NCI-H1092 treated with DMSO at 0.1 percent for 48 hours (cell line): ENCODE results near the gene CRMP1.
A peak's percentile ranks its signal among the peaks of the same experiment; 100 is the strongest.

Experiments used
- DNase-seq: peaks from one replicate; lab custom pipeline; 2025; lab: John Stamatoyannopoulos, UW

Gene CRMP1

GRCh38 chr4:5919571-5919970, 26.7 kb upstream of the CRMP1 start:
- DNase-seq, result no peak

- no peak for DNase-seq
Measured at GRCh38 chr4:5919044-5919443, 26.2 kb upstream of the CRMP1 start.

- DNase-seq, result no peak
Measured at GRCh38 chr4:5918331-5918985, 25.6 kb upstream of the CRMP1 start.

- DNase-seq, result no peak
Measured at GRCh38 chr4:5917672-5918071, 24.8 kb upstream of the CRMP1 start.

- no peak for DNase-seq
Measured at GRCh38 chr4:5916229-5916628, 23.3 kb upstream of the CRMP1 start.

- DNase-seq, result no peak
Measured at GRCh38 chr4:5913454-5913853, 20.6 kb upstream of the CRMP1 start.

GRCh38 chr4:5912614-5913019, 19.7 kb upstream of the CRMP1 start:
- peak; percentile 51 for DNase-seq

- no peak for DNase-seq
Measured at GRCh38 chr4:5908876-5909427, 16.1 kb upstream of the CRMP1 start.

- no peak for DNase-seq
Measured at GRCh38 chr4:5906191-5906590, 13.3 kb upstream of the CRMP1 start.

- DNase-seq, result no peak
Measured at GRCh38 chr4:5905714-5906113, 12.8 kb upstream of the CRMP1 start.

- DNase-seq, result no peak
Measured at GRCh38 chr4:5900844-5901243, 8.0 kb upstream of the CRMP1 start.

GRCh38 chr4:5899881-5900280, 7.0 kb upstream of the CRMP1 start:
- DNase-seq, result no peak

GRCh38 chr4:5899396-5899795, 6.5 kb upstream of the CRMP1 start:
- DNase-seq, result no peak

- DNase-seq, result no peak
Measured at GRCh38 chr4:5897674-5898073, 4.8 kb upstream of the CRMP1 start.

GRCh38 chr4:5895287-5895686, 2.4 kb upstream of the CRMP1 start:
- DNase-seq, result no peak

GRCh38 chr4:5894266-5894665, 1.4 kb upstream of the CRMP1 start:
- peak; percentile 38 for DNase-seq

- no peak for DNase-seq
Measured at GRCh38 chr4:5893591-5893990, 705 bp upstream of the CRMP1 start.

GRCh38 chr4:5892323-5893003, 423 bp downstream of the CRMP1 start:
- DNase-seq, result peak; percentile 60

- peak; percentile 58 for DNase-seq
Measured at GRCh38 chr4:5891563-5892322, 1.1 kb downstream of the CRMP1 start.

GRCh38 chr4:5890063-5890727, 2.7 kb downstream of the CRMP1 start:
- DNase-seq, result peak; percentile 97

- DNase-seq, result peak; percentile 37
Measured at GRCh38 chr4:5889002-5889696, 3.7 kb downstream of the CRMP1 start.
